Cardiac muscle cell (in vitro differentiated cells and primary cell): ENCODE measurements around the gene CLMN. TPM values are rescaled to one million over a fixed set of nuclear protein-coding genes. Genes with fewer than 3 reads are reported as not detected.

Source experiments
- DNase-seq, 2 donors: peaks; one replicate each; pipeline versions ENCODE4 v3.0.0 to v3.0.0-alpha.2; 2010 to 2017; ENCODE audit warnings: low read depth in 1 of 2, low spot score in 1 of 2
- H3K27ac ChIP-seq: fragments of 200-600 bp; sonication (generic); 2 replicates; pipeline ENCODE4 v1.5.1; 2016
- H3K27me3 ChIP-seq: fragments of 200-600 bp; sonication (generic); 2 replicates; pipeline ENCODE4 v1.6.0; 2016; ENCODE audit warnings: control low read depth
- H3K36me3 ChIP-seq: fragments of 200-600 bp; sonication (generic); 2 replicates; pipeline ENCODE4 v1.5.1; 2016; ENCODE audit warnings: control low read depth
- H3K4me1 ChIP-seq: fragments of 200-600 bp; sonication (generic); 2 replicates; pipeline ENCODE4 v1.8.1; 2017; ENCODE audit warnings: low read depth, mild to moderate bottlenecking, mixed run types
- H3K4me3 ChIP-seq: fragments of 200-600 bp; sonication (generic); 2 replicates; pipeline ENCODE4 v1.5.1; 2016; ENCODE audit warnings: mild to moderate bottlenecking
- H3K9me3 ChIP-seq: fragments of 200-600 bp; sonication (generic); 2 replicates; pipeline ENCODE4 v1.5.1; 2017; ENCODE audit warnings: low read depth, mild to moderate bottlenecking, control low read depth
- polyA plus RNA-seq: library from polyadenylated mRNA; unstranded; fragments of >200 nt; fragmentation: Nextera tagmentation; extraction: Ambion mirVana; gene quantifications from 2 replicates; pipeline ENCODE4 v1.2.1, GENCODE V29; 2016
- total RNA-seq: library from RNA; depleted of rRNA; stranded (reverse); fragments of >200 nt; gene quantifications from 2 replicates; pipeline ENCODE4 v1.2.3, GENCODE V29; 2016
- TF ChIP-seq, protein P1 (sequence below): IDR thresholded peaks from 2 replicates; pipeline ENCODE4 v1.5.1; 2012; ENCODE audit warnings: low read depth, mild to moderate bottlenecking, low read length

Gene CLMN, protein sequence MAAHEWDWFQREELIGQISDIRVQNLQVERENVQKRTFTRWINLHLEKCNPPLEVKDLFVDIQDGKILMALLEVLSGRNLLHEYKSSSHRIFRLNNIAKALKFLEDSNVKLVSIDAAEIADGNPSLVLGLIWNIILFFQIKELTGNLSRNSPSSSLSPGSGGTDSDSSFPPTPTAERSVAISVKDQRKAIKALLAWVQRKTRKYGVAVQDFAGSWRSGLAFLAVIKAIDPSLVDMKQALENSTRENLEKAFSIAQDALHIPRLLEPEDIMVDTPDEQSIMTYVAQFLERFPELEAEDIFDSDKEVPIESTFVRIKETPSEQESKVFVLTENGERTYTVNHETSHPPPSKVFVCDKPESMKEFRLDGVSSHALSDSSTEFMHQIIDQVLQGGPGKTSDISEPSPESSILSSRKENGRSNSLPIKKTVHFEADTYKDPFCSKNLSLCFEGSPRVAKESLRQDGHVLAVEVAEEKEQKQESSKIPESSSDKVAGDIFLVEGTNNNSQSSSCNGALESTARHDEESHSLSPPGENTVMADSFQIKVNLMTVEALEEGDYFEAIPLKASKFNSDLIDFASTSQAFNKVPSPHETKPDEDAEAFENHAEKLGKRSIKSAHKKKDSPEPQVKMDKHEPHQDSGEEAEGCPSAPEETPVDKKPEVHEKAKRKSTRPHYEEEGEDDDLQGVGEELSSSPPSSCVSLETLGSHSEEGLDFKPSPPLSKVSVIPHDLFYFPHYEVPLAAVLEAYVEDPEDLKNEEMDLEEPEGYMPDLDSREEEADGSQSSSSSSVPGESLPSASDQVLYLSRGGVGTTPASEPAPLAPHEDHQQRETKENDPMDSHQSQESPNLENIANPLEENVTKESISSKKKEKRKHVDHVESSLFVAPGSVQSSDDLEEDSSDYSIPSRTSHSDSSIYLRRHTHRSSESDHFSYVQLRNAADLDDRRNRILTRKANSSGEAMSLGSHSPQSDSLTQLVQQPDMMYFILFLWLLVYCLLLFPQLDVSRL
- total RNA-seq (0.49 and 1.3 TPM in 2 replicates), polyA plus RNA-seq (0.98 and 2.3 TPM in 2 replicates)

DNA sequence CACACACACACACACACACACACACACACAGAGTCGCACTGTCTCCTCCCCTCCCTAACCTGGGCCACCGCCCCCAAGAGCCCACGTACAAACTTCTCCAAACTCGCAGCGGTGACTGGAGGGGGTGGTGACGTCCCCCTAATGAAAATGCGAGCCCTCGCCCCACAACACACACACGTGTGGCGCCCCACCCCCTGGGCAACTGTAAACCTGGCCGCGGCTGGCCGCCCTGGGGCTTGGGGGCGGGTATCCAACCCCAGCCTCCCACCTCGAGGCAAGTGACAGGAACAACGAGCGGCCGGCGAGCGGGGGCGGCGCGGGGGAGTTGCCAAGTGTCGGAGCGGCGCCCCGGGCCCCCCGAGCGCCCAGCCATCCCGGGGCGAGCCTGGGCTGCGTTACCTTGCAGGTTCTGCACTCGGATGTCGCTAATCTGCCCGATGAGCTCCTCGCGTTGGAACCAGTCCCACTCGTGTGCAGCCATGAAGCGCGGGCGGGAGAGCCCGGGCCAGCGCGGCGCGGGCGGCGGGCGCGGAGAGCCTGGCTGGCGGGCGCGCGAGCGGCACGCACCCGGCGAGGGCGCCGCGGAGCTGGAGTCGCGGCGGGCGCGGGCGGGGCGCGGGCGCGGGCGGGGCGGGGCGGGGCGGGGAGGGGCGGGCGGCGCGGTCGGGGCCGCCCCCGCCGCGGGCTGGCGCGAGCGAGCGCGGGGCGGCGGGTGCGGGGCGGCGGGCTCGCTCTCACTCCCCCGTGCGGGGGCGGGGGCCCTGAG, at the start of gene CLMN:
CLMN (minus strand) TSS at position 597 of the 766 bp plus-strand sequence; CDS start at position 481, 116 bp downstream.
- Histone ChIP-seq H3K27ac (no peak within 1 kb of the TSS), H3K36me3 (no peaks in the 10 kb centered on the region), H3K9me3 (no peaks in the 10 kb centered on the region), H3K4me3 (peak within 1 kb of the TSS; percentile 98), H3K27me3 (peaks cover 31% of the 10 kb centered on the region), H3K4me1 (no peaks in the 10 kb centered on the region)
- TF ChIP-seq, protein P1, sequence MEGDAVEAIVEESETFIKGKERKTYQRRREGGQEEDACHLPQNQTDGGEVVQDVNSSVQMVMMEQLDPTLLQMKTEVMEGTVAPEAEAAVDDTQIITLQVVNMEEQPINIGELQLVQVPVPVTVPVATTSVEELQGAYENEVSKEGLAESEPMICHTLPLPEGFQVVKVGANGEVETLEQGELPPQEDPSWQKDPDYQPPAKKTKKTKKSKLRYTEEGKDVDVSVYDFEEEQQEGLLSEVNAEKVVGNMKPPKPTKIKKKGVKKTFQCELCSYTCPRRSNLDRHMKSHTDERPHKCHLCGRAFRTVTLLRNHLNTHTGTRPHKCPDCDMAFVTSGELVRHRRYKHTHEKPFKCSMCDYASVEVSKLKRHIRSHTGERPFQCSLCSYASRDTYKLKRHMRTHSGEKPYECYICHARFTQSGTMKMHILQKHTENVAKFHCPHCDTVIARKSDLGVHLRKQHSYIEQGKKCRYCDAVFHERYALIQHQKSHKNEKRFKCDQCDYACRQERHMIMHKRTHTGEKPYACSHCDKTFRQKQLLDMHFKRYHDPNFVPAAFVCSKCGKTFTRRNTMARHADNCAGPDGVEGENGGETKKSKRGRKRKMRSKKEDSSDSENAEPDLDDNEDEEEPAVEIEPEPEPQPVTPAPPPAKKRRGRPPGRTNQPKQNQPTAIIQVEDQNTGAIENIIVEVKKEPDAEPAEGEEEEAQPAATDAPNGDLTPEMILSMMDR, result no peak
- peak; percentile 38 to 70 for DNase-seq

DNA sequence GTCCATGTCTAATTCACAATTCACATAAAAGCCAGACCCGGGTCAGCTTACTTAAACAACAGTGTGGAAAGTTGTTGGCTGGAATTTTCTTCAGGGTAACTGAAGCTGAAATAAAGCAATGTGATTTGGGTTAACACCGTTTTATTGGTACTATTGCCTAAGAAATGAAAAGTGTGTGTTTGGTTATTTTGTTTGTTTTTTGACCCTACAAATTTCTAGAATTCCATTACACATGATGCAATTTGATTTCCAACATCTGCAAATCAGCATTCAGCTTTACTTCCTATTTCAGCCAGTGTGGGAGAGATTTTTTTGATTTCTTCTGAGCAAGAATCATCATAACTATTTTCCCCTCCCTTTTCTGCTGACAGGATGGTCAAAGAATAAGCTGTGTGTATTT, 45.7 kb upstream of the CLMN start:
- peaks cover 25% of the 10 kb centered on the region for H3K27me3 ChIP-seq
- H3K9me3 ChIP-seq, result no peaks in the 10 kb centered on the region
- no peak for DNase-seq
- no peak overlapping the region for H3K27ac ChIP-seq
- H3K36me3 ChIP-seq, result no peaks in the 10 kb centered on the region
- no peaks in the 10 kb centered on the region for H3K4me1 ChIP-seq
- H3K4me3 ChIP-seq, result no peak overlapping the region
- TF ChIP-seq, protein P1, result no peak

DNA sequence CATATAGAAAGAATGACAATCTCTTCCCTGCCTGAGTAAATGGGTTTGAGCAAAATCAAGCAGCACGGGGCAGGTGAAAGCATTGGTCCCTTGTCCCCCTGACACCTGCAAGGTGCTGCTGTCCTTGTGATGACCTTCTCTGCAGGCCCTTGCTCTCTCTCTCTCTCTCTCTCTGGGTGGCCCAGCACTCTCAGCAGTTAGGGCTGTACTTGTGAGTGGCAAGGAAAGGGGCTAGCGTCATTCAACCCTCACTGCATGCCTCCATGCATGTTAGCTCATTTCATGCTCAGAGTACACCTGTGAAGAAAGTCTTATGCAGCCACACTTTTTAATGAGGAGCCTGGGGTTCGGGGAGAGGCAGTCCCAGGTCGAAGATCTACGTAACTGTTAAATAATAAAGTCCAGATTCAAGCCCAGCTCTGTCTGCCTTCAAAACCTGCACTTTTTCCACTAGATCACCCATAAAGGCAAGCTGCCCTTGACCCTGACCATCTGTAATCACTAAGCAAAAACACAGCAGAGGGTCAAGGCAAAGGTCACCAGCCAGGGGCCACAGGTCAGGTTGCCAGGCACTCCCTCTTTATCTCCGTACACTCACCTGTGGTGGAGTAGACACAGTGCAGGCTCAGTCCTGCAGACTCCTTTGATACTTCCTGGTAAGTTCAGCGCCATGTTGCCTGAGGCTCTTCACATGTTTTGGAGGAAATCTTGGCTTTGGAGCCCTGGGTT, 44.9 kb upstream of the CLMN start:
- no peaks in the 10 kb centered on the region for H3K9me3 ChIP-seq
- TF ChIP-seq, protein P1, result no peak
- DNase-seq, result no peak

DNA sequence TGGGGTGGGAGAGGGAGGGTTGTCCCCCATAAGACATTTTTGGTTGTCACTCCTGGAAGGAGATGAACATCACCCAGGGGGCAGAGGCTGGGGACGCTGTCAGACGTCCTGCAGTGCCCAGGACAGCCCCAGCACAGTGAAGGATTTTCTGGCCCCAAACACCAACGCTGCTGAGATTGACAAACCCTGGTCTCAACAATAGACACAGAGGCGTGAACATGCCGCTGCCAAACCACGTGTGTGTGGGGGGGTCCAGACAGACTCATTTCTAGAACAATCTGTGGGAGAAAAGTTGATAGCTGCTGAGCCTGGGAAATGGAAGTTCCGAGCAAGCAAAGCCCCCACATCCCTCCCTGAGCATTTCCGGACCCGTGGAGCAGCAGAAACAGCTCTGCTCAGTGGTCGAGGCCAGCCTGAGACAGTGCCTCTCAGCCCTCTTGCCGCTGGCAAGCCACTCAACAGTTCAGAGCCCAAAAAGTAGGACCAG, 43.8 kb upstream of the CLMN start:
- Histone ChIP-seq H3K27ac (no peak overlapping the region), H3K27me3 (peaks cover 38% of the 10 kb centered on the region), H3K9me3 (no peaks in the 10 kb centered on the region), H3K36me3 (no peaks in the 10 kb centered on the region), H3K4me1 (no peaks in the 10 kb centered on the region), H3K4me3 (no peak overlapping the region)
- DNase-seq, result peak in 1 of 2 donors; percentile 25
- TF ChIP-seq, protein P1, result no peak

More for the DNA sequence above, 44.9 kb upstream of the CLMN start:
- Histone ChIP-seq H3K27me3 (peaks cover 33% of the 10 kb centered on the region), H3K4me1 (no peaks in the 10 kb centered on the region), H3K4me3 (no peak overlapping the region), H3K27ac (no peak overlapping the region), H3K36me3 (no peaks in the 10 kb centered on the region)
